ENCODE data around the gene GRHL1.

The GRHL1 gene

GRCh38 chr2:9999693-10000092, 48.2 kb downstream of the GRHL1 start:
- ChIA-PET POLR2A (ENCODE audit: low non-redundant PET) (no interaction called here), CTCF (no interaction called here)
- TF ChIP-seq, protein P1, sequence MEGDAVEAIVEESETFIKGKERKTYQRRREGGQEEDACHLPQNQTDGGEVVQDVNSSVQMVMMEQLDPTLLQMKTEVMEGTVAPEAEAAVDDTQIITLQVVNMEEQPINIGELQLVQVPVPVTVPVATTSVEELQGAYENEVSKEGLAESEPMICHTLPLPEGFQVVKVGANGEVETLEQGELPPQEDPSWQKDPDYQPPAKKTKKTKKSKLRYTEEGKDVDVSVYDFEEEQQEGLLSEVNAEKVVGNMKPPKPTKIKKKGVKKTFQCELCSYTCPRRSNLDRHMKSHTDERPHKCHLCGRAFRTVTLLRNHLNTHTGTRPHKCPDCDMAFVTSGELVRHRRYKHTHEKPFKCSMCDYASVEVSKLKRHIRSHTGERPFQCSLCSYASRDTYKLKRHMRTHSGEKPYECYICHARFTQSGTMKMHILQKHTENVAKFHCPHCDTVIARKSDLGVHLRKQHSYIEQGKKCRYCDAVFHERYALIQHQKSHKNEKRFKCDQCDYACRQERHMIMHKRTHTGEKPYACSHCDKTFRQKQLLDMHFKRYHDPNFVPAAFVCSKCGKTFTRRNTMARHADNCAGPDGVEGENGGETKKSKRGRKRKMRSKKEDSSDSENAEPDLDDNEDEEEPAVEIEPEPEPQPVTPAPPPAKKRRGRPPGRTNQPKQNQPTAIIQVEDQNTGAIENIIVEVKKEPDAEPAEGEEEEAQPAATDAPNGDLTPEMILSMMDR (conservative IDR thresholded peaks at IDR 0.05; ENCODE audit: low read depth), result no peak
- no peak overlapping the region for H3K27ac ChIP-seq
- DNase-seq (ENCODE audit: low spot score), result no peak

DNA sequence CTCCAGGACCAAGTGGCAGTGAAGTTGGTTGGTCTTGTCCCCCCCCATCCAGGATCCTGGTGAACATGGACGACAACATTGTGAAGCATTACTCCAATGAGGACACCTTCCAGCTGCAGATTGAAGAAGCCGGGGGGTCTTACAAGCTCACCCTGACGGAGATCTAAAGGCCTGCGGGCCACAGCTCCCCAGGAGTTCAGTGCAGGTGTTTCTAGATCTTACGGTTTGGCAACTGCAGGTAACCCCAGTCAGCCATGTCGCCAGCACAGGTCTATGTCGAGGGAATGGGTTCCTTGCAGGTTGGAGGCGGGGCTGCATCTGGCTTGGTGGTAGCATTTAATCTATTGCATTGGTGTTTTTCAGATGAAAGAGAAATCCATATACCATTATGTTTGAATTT, 49.0 kb downstream of the GRHL1 start:
- TF ChIP-seq, protein P1 (conservative IDR thresholded peaks at IDR 0.05; ENCODE audit: low read depth), result no peak
- DNase-seq (ENCODE audit: low spot score), result no peak
- H3K27ac ChIP-seq, result no peak overlapping the region
- CTCF ChIA-PET, result no interaction called here
- POLR2A ChIA-PET (ENCODE audit: low non-redundant PET), result no interaction called here

- POLR2A ChIA-PET (ENCODE audit: low non-redundant PET), result no interaction called here
- CTCF ChIA-PET, result no interaction called here
- no peak overlapping the region for H3K27ac ChIP-seq
- TF ChIP-seq, protein P1 (conservative IDR thresholded peaks at IDR 0.05; ENCODE audit: low read depth), result no peak
- no peak for DNase-seq (ENCODE audit: low spot score)
Measured at GRCh38 chr2:10001586-10001985, 50.1 kb downstream of the GRHL1 start.

- H3K27ac ChIP-seq, result no peak overlapping the region
- ChIA-PET CTCF (no interaction called here), POLR2A (ENCODE audit: low non-redundant PET) (no interaction called here)
- no peak for DNase-seq (ENCODE audit: low spot score)
- TF ChIP-seq, protein P1 (conservative IDR thresholded peaks at IDR 0.05; ENCODE audit: low read depth), result no peak
Measured at GRCh38 chr2:10002109-10002508, 50.6 kb downstream of the GRHL1 start.

DNA sequence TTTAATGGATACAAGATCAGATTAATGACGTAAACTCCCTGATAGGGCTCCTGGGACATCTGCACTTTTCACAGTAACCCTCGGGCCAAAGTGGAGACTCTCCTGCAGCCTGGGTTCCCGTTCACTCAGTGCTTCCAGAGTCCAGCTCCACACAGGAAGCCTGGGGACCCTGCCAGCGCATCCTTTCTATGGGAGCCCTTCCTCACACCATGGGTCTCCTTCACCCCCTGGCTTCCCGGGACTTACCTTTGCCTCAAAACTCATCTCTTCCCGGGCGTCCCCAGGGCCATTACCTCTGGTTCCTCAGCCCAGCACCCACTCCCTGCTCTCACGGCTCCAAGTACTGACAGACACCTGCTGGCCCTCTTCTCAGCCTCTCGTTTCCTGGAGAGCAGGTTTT, 51.2 kb downstream of the GRHL1 start:
- POLR2A ChIA-PET (ENCODE audit: low non-redundant PET), result no interaction called here
- CTCF ChIA-PET, result no interaction called here
- TF ChIP-seq, protein P1 (conservative IDR thresholded peaks at IDR 0.05; ENCODE audit: low read depth), result no peak
- DNase-seq (ENCODE audit: low spot score), result no peak
- no peak overlapping the region for H3K27ac ChIP-seq

- H3K27ac ChIP-seq, result no peak overlapping the region
- no peak for DNase-seq (ENCODE audit: low spot score)
- CTCF ChIA-PET, result no interaction called here
- TF ChIP-seq, protein P1 (conservative IDR thresholded peaks at IDR 0.05; ENCODE audit: low read depth), result no peak
- POLR2A ChIA-PET (ENCODE audit: low non-redundant PET), result no interaction called here
Measured at GRCh38 chr2:10003206-10004125, 52.0 kb downstream of the GRHL1 start.
